ENCODE measurements around the gene SLC6A18.
A peak's percentile ranks its signal among the peaks of the same experiment; 100 is the strongest.

SLC6A18 gene

GRCh38 chr5:1239505-1240251 is 14.5 kb downstream of the SLC6A18 start:
- no peak for DNase-seq

- no peak for DNase-seq
Measured at GRCh38 chr5:1240496-1241260, 15.5 kb downstream of the SLC6A18 start.

- DNase-seq, result no peak
Measured at GRCh38 chr5:1241509-1242080, 16.4 kb downstream of the SLC6A18 start.

- no peak for DNase-seq
Measured at GRCh38 chr5:1242733-1243486, 17.7 kb downstream of the SLC6A18 start.

- DNase-seq, result no peak
Measured at GRCh38 chr5:1243487-1244130, 18.4 kb downstream of the SLC6A18 start.

GRCh38 chr5:1244255-1244654 is 19.1 kb downstream of the SLC6A18 start:
- DNase-seq, result no peak

- DNase-seq, result no peak
Measured at GRCh38 chr5:1244976-1245375, 19.8 kb downstream of the SLC6A18 start.

GRCh38 chr5:1245905-1246576 is 20.9 kb downstream of the SLC6A18 start:
- no peak for DNase-seq

- no peak for DNase-seq
Measured at GRCh38 chr5:1246711-1247431, 21.7 kb downstream of the SLC6A18 start.

GRCh38 chr5:1247811-1248210 is 22.6 kb downstream of the SLC6A18 start:
- DNase-seq, result no peak

GRCh38 chr5:1249366-1250280 is 24.4 kb downstream of the SLC6A18 start:
- no peak for DNase-seq

GRCh38 chr5:1251678-1252580 is 26.7 kb downstream of the SLC6A18 start:
- DNase-seq, result no peak

- DNase-seq, result no peak
Measured at GRCh38 chr5:1252681-1253080, 27.5 kb downstream of the SLC6A18 start.

GRCh38 chr5:1253456-1254105 is 28.4 kb downstream of the SLC6A18 start:
- DNase-seq, result no peak

GRCh38 chr5:1254196-1254595 is 29.0 kb downstream of the SLC6A18 start:
- DNase-seq, result no peak

- peak; percentile 40 for DNase-seq
Measured at GRCh38 chr5:1255081-1255561, 29.9 kb downstream of the SLC6A18 start.

GRCh38 chr5:1256776-1257175 is 31.6 kb downstream of the SLC6A18 start:
- no peak for DNase-seq

- DNase-seq, result no peak
Measured at GRCh38 chr5:1257363-1257762, 32.2 kb downstream of the SLC6A18 start.

All from CD4-positive, alpha-beta T cell treated with Interleukin-15 for 1 hour (primary cell).